Mucosa of stomach (tissue), 1 donor: ENCODE measurements around the gene ELOA.
A peak's percentile ranks its signal among the peaks of the same experiment; 100 is the strongest.
"Not testable (repeated sequence)": the region's sequence is repeated elsewhere in the genome, so short reads cannot be mapped to it uniquely, and the experiment has no call there.

Experiments used
- H3K27me3 ChIP-seq: one replicate; pipeline ENCODE4 v1.7.0; 2013; ENCODE audit warnings: mild to moderate bottlenecking, low read length; ENCODE audit not compliant: control insufficient read depth, insufficient read depth
- H3K36me3 ChIP-seq: one replicate; pipeline ENCODE4 v1.7.0; 2013; ENCODE audit warnings: low read length; ENCODE audit not compliant: control insufficient read depth, insufficient read depth
- H3K4me1 ChIP-seq: one replicate; pipeline ENCODE4 v1.7.0; 2013; ENCODE audit warnings: mild to moderate bottlenecking, low read length; ENCODE audit not compliant: control insufficient read depth, insufficient read depth
- H3K4me3 ChIP-seq: one replicate; pipeline ENCODE4 v1.7.0; 2013; ENCODE audit warnings: low read length
- H3K9ac ChIP-seq: one replicate; pipeline ENCODE4 v1.7.0; 2013; ENCODE audit warnings: mild to moderate bottlenecking, low read length, moderate library complexity
- H3K9me3 ChIP-seq: one replicate; pipeline ENCODE4 v1.7.0; 2013; ENCODE audit warnings: mild to moderate bottlenecking, low read length, moderate library complexity; ENCODE audit not compliant: control insufficient read depth
- donor health status: Pancreatic carcinoma.

Gene ELOA

GRCh38 chr1:23774174-23774880 is 31.1 kb downstream of the ELOA start:
- H3K36me3 ChIP-seq = no peaks in the 10 kb centered on the region
- peaks cover 33% of the 10 kb centered on the region for H3K4me1 ChIP-seq
- no peak overlapping the region for H3K4me3 ChIP-seq
- no peak overlapping the region for H3K9ac ChIP-seq
- no peaks in the 10 kb centered on the region for H3K9me3 ChIP-seq
- no peaks in the 10 kb centered on the region for H3K27me3 ChIP-seq

GRCh38 chr1:23776217-23776616 is 32.9 kb downstream of the ELOA start:
- Histone ChIP-seq H3K9ac (no peak overlapping the region), H3K4me3 (no peak overlapping the region), H3K36me3 (no peaks in the 10 kb centered on the region), H3K9me3 (no peaks in the 10 kb centered on the region), H3K27me3 (no peaks in the 10 kb centered on the region), H3K4me1 (peaks cover 38% of the 10 kb centered on the region)

- peak within 1 kb of the TSS; percentile 99 for H3K4me3 ChIP-seq
- H3K27me3 ChIP-seq = no peaks in the 10 kb centered on the region
These were observed 34.9 kb downstream of the ELOA start, which contains the start of gene PITHD1 for GRCh38 chr1:23777979-23778814. TSS of gene PITHD1 (plus strand) at chr1:23778418. CDS start at chr1:23778516, 98 bp downstream.

GRCh38 chr1:23779826-23780371 is 36.6 kb downstream of the ELOA start:
- Histone ChIP-seq H3K4me3 (no peak overlapping the region), H3K4me1 (peaks cover 33% of the 10 kb centered on the region)

More at GRCh38 chr1:23777979-23778814, 34.9 kb downstream of the ELOA start, which contains the start of gene PITHD1:
- peak within 1 kb of the TSS; percentile 89 for H3K9ac ChIP-seq
- H3K9me3 ChIP-seq = no peaks in the 10 kb centered on the region
- H3K4me1 ChIP-seq = peaks cover 38% of the 10 kb centered on the region
- H3K36me3 ChIP-seq = no peaks in the 10 kb centered on the region

GRCh38 chr1:23783141-23783540 is 39.9 kb downstream of the ELOA start:
- not testable (repeated sequence) for H3K9me3 ChIP-seq, H3K9ac ChIP-seq, H3K4me3 ChIP-seq, H3K27me3 ChIP-seq, H3K36me3 ChIP-seq
- H3K4me1 ChIP-seq = peaks cover 11% of the 10 kb centered on the region

More at GRCh38 chr1:23779826-23780371, 36.6 kb downstream of the ELOA start:
- no peak overlapping the region for H3K9ac ChIP-seq
- H3K9me3 ChIP-seq = no peaks in the 10 kb centered on the region
- H3K36me3 ChIP-seq = no peaks in the 10 kb centered on the region
- H3K27me3 ChIP-seq = no peaks in the 10 kb centered on the region

- no peaks in the 10 kb centered on the region for H3K9me3 ChIP-seq
- H3K27me3 ChIP-seq = no peaks in the 10 kb centered on the region
- no peak overlapping the region for H3K4me3 ChIP-seq
- H3K4me1 ChIP-seq = no peaks in the 10 kb centered on the region
- no peak overlapping the region for H3K9ac ChIP-seq
- peaks cover 8% of the 10 kb centered on the region for H3K36me3 ChIP-seq
These were observed 41.6 kb downstream of the ELOA start for GRCh38 chr1:23784846-23785245.

GRCh38 chr1:23787701-23788100 is 44.4 kb downstream of the ELOA start:
- Histone ChIP-seq H3K27me3 (no peaks in the 10 kb centered on the region), H3K4me3 (no peak overlapping the region), H3K9me3 (no peaks in the 10 kb centered on the region), H3K4me1 (peaks cover 14% of the 10 kb centered on the region), H3K9ac (no peak overlapping the region), H3K36me3 (peaks cover 8% of the 10 kb centered on the region)

GRCh38 chr1:23788695-23789094 is 45.4 kb downstream of the ELOA start:
- no peaks in the 10 kb centered on the region for H3K9me3 ChIP-seq
- H3K9ac ChIP-seq = no peak overlapping the region
- peaks cover 23% of the 10 kb centered on the region for H3K4me1 ChIP-seq
- H3K27me3 ChIP-seq = no peaks in the 10 kb centered on the region
- H3K4me3 ChIP-seq = no peak overlapping the region
- H3K36me3 ChIP-seq = peaks cover 8% of the 10 kb centered on the region

GRCh38 chr1:23790696-23791515 is 47.6 kb downstream of the ELOA start, which contains the start of gene LYPLA2:
TSS of gene LYPLA2 (plus strand) at chr1:23791145. CDS start at chr1:23792683, 1,538 bp downstream.
- Histone ChIP-seq H3K4me1 (peaks cover 35% of the 10 kb centered on the region), H3K4me3 (peak within 1 kb of the TSS; percentile 85), H3K36me3 (peaks cover 9% of the 10 kb centered on the region)

GRCh38 chr1:23791516-23792047 is 48.3 kb downstream of the ELOA start:
- peak overlapping the region; percentile 85 for H3K4me3 ChIP-seq
- peaks cover 41% of the 10 kb centered on the region for H3K4me1 ChIP-seq
- H3K9ac ChIP-seq = peak overlapping the region; percentile 77
- H3K27me3 ChIP-seq = no peaks in the 10 kb centered on the region
- peaks cover 11% of the 10 kb centered on the region for H3K36me3 ChIP-seq
- H3K9me3 ChIP-seq = no peaks in the 10 kb centered on the region

More at GRCh38 chr1:23790696-23791515, 47.6 kb downstream of the ELOA start, which contains the start of gene LYPLA2:
- Histone ChIP-seq H3K27me3 (no peaks in the 10 kb centered on the region), H3K9ac (peak within 1 kb of the TSS; percentile 77), H3K9me3 (no peaks in the 10 kb centered on the region)
